GOT3 (cell line): ENCODE measurements around the gene DENND6B.
"Not testable (repeated sequence)": the region's sequence is repeated elsewhere in the genome, so short reads cannot be mapped to it uniquely, and the experiment has no call there.

Experiments used
- DNase-seq: peaks from one replicate; lab custom pipeline; 2025; ENCODE audit warnings: mixed read lengths; lab: John Stamatoyannopoulos, UW

DENND6B gene

GRCh38 chr22:50286701-50287318 is 40.0 kb downstream of the DENND6B start:
- DNase-seq = no peak

- DNase-seq = no peak
Measured at GRCh38 chr22:50286275-50286674, 40.5 kb downstream of the DENND6B start.

GRCh38 chr22:50285568-50286229 is 41.1 kb downstream of the DENND6B start:
- no peak for DNase-seq

- no peak for DNase-seq
Measured at GRCh38 chr22:50284479-50284878, 42.3 kb downstream of the DENND6B start.

- DNase-seq = no peak
Measured at GRCh38 chr22:50283821-50284220, 43.0 kb downstream of the DENND6B start.

- DNase-seq = no peak
Measured at GRCh38 chr22:50282361-50283155, 44.3 kb downstream of the DENND6B start.

GRCh38 chr22:50281957-50282356 is 44.9 kb downstream of the DENND6B start:
- DNase-seq = no peak

- DNase-seq = no peak
Measured at GRCh38 chr22:50281384-50281760, 45.4 kb downstream of the DENND6B start.

- DNase-seq = no peak
Measured at GRCh38 chr22:50280708-50281383, 46.0 kb downstream of the DENND6B start.

GRCh38 chr22:50280022-50280707 is 46.6 kb downstream of the DENND6B start:
- no peak for DNase-seq

- no peak for DNase-seq
Measured at GRCh38 chr22:50278956-50279619, 47.7 kb downstream of the DENND6B start.

GRCh38 chr22:50278461-50278860 is 48.4 kb downstream of the DENND6B start:
- DNase-seq = no peak

- DNase-seq = no peak
Measured at GRCh38 chr22:50277761-50278160, 49.1 kb downstream of the DENND6B start.

GRCh38 chr22:50276143-50276542 is 50.7 kb downstream of the DENND6B start:
- no peak for DNase-seq

GRCh38 chr22:50275181-50276055 is 51.4 kb downstream of the DENND6B start:
- no peak for DNase-seq

- DNase-seq = no peak
Measured at GRCh38 chr22:50274771-50275170, 52.0 kb downstream of the DENND6B start.

- no peak for DNase-seq
Measured at GRCh38 chr22:50274311-50274710, 52.5 kb downstream of the DENND6B start.

- DNase-seq = not testable (repeated sequence)
Measured at GRCh38 chr22:50273781-50274180, 53.0 kb downstream of the DENND6B start.

- DNase-seq = not testable (repeated sequence)
Measured at GRCh38 chr22:50273352-50273751, 53.5 kb downstream of the DENND6B start.

- DNase-seq = no peak
Measured at GRCh38 chr22:50272044-50272802, 54.6 kb downstream of the DENND6B start.
